HG03439 (cell line): Measurements from ENCODE around the gene PCBP4.
A peak's percentile ranks its signal among the peaks of the same experiment; 100 is the strongest.

Experiments used
- ATAC-seq: cut with Tn5 transposase; IDR thresholded peaks from one replicate; pipeline ENCODE4 v1.9.1; 2021; ENCODE audit warnings: mild to moderate bottlenecking, moderate library complexity; ENCODE audit not compliant: unreplicated experiment

PCBP4 gene

DNA sequence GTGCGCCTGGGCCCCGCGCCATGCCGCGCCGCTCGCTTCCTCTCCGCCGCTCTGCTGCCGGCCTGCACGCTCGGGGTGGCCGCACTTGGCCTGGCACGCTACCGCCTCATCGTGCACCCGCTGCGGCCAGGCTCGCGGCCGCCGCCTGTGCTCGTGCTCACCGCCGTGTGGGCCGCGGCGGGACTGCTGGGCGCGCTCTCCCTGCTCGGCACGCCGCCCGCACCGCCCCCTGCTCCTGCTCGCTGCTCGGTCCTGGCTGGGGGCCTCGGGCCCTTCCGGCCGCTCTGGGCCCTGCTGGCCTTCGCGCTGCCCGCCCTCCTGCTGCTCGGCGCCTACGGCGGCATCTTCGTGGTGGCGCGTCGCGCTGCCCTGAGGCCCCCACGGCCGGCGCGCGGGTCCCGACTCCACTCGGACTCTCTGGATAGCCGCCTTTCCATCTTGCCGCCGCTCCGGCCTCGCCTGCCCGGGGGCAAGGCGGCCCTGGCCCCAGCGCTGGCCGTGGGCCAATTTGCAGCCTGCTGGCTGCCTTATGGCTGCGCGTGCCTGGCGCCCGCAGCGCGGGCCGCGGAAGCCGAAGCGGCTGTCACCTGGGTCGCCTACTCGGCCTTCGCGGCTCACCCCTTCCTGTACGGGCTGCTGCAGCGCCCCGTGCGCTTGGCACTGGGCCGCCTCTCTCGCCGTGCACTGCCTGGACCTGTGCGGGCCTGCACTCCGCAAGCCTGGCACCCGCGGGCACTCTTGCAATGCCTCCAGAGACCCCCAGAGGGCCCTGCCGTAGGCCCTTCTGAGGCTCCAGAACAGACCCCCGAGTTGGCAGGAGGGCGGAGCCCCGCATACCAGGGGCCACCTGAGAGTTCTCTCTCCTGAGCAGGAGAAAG lies 11.1 kb downstream of the PCBP4 start:
- ATAC-seq: no peak

- no peak for ATAC-seq
These were observed 11.9 kb downstream of the PCBP4 start, which contains the start of gene GPR62 for GRCh38 chr3:51955175-51955892. Gene GPR62 (plus strand): TSS chr3:51955381. CDS start chr3:51955653, 272 bp downstream.

- no peak for ATAC-seq
These were observed 12.5 kb downstream of the PCBP4 start for GRCh38 chr3:51954713-51955112.

DNA sequence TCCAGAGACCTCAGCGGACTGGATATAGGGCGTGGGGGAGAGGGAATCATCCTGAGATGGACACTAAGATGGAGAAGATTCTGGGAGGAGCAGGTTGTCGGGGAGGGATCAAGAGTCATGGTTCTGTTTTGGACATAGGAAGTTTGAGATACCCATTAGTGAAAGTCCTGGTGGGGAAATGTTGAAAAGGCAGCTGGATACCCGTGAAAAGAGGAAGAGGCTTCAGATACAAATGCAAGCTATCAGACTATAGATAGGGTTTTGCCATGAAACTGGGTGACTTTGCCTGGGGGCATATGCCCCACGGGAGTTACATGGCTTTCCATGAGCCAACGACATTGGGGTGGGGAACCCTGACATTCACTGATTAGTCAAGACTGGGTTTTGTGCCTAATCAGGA lies 13.1 kb downstream of the PCBP4 start:
- ATAC-seq: no peak

- no peak for ATAC-seq
These were observed 13.8 kb downstream of the PCBP4 start for GRCh38 chr3:51953445-51953844.

GRCh38 chr3:51950899-51951298 lies 16.4 kb downstream of the PCBP4 start:
- no peak for ATAC-seq

DNA sequence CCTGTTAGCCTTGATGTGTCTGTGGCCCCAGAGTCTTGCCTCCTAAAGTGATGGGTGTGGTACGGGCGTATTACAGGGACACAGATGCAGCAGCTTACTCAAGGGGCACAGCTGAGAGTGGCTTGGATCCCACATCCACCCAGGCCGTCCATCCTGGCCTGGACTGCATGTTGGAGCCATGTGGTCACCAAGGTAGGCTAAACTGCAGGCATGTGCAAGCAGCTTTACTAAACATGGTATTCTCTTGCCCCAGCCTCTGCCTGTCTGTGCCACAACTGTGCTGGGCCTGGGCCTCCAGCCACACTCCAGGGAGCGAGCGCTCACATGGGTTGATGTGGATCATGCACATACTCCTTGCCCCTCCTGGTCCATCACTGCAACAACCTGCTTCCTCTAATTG lies 18.1 kb downstream of the PCBP4 start:
- ATAC-seq: no peak

DNA sequence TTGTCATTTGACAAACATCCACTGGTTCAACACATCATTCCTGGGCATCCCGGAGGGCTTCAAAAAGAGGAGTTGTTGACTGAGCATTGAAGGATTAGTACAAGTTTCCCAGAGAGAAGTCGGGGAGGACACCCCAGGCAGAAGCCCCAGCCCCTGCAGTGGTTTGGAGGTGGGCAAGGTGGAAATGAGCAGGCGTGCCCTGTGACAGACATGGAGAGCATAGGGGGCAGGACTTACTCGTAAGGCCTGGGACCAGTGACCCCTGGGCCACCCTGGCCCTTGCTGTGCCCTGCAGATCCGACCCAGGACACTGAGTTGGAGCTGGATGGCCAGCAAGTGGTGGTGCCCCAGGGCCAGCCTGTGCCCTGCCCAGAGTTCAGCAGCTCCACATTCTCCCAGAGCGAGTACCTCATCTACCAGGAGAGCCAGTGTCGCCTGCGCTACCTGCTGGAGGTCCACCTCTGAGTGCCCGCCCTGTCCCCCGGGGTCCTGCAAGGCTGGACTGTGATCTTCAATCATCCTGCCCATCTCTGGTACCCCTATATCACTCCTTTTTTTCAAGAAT lies 19.2 kb downstream of the PCBP4 start:
- no peak for ATAC-seq

GRCh38 chr3:51947215-51947900 lies 19.9 kb downstream of the PCBP4 start:
- no peak for ATAC-seq

DNA sequence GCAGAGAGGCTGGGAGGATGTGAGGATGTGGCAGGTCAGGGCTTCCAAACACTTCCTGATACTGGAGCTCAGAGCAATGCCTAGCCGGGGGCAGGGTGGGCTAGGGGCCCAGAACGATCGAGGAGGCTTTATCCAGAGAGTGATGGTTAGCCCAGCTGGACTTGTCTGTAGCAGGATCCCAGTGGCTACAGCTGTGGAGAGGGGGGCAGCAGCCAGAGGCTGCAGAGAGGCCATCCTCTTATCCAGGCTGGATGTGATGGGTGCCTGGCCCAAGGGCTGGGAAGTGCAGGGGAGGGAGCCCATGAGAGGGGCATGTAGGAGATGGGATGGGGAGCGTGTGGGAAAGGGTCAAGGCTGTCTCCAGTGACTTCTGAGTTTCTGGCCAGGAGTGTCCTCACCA lies 20.5 kb downstream of the PCBP4 start:
- ATAC-seq: no peak

DNA sequence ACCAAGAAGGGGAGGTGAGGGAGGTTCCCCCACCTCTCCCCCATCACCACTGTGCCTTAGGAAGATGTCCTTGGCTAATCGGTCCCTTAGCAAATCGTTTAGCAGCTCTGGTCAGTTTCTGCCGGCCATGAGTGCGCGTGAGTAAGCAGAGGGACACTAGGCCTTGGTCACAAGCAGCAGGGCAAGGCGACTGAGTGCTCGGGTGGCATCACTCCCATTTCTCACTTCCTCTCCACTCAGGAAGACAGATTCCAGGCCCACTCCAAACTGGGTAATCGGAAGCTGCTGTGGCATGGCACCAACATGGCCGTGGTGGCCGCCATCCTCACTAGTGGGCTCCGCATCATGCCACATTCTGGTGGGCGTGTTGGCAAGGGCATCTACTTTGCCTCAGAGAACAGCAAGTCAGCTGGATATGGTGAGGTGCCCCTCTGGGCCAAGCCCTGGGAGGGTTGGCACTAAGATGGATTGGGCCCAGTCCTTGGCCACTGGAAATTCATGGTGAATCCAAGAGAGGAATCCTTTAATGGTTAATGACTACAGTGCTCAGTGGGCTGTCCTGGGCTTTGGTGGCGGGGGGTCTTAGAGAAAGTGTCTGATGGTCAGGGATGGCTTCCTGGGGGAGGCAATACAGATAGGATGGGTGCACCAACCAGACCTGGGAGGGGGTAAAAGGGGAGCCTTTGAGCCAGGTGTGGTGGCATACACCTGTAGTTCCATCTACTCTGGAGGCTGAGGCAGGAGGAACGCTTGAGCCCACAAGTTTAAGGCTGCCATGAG lies 21.1 kb downstream of the PCBP4 start:
- ATAC-seq: no peak

DNA sequence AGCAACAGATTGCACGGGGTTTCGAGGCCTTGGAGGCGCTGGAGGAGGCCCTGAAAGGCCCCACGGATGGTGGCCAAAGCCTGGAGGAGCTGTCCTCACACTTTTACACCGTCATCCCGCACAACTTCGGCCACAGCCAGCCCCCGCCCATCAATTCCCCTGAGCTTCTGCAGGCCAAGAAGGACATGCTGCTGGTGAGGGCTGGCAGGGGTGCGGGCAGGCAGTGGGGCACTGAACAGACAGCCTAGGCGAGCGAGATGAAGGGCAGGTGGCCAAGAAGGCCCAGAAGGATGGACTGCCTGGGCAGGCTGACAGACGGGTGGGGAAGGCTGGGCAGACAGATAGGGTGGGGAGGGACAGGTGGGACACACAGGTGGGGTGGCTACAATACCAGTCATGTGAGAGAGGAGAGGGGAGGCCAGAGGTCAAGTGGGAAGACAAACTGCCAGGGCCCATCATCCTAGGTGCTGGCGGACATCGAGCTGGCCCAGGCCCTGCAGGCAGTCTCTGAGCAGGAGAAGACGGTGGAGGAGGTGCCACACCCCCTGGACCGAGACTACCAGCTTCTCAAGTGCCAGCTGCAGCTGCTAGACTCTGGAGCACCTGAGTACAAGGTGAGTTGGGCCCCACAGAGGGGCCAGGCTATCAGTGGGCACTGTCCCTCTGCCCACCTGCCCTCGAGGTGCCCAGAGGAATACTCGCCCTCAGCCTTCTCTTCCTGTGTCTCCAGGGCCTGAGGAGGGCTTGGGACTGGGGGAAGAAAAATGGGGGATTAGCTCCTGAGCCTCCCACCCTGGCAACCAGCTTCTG lies 22.0 kb downstream of the PCBP4 start:
- ATAC-seq: no peak

DNA sequence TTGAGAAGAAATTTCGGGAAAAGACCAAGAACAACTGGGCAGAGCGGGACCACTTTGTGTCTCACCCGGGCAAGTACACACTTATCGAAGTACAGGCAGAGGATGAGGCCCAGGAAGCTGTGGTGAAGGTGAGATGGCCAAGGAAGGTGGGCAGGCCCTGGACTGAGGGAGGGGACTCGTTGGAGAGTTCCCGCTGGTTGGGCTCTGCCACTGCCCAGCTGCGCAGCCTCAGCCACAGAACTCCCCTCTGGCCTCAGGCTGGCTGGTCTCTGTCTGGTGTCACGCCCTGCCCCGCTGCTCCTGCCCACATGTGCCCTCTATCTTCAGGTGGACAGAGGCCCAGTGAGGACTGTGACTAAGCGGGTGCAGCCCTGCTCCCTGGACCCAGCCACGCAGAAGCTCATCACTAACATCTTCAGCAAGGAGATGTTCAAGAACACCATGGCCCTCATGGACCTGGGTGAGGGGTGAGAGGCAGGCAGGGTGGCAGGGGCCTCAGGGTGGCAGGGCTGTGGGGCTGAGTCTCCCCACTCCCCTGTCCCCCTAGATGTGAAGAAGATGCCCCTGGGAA lies 22.7 kb downstream of the PCBP4 start:
- no peak for ATAC-seq

DNA sequence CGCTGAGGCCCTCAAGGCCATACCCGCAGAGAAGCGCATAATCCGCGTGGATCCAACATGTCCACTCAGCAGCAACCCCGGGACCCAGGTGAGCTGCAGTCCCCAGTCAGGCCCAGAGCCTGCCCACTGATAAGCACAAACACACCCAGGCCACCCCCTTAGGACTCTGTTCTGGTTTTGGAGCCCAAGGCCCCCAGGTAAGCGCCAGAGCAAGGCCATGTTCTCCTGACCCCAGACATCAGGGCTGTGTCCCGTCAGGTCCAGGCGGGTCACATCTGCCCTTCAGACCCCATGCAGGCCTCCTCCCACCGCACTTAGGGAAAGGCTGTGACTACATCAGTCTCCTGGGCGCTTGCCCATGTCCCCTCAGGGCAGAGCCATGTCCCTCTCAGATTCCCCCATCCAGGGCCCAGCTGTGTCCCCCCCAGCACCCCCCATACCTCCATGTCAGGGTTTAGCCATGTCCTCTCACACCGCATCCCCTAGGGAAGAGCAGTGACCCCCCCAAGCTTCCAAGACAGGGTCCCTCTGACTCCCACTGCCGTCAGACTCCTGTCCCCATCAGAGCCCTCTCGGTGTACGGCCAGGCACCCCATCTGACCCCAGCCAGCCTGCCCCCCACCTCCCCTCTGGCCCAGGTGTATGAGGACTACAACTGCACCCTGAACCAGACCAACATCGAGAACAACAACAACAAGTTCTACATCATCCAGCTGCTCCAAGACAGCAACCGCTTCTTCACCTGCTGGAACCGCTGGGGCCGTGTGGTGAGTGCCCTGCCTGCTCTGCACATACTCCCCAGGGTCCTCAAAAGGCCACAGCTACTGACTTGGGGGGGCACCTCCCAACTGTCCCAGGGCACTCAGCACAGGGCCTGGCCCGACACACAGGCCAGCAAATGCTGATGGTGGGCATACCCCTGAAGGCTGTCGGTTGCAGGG lies 23.5 kb downstream of the PCBP4 start:
- ATAC-seq: no peak

DNA sequence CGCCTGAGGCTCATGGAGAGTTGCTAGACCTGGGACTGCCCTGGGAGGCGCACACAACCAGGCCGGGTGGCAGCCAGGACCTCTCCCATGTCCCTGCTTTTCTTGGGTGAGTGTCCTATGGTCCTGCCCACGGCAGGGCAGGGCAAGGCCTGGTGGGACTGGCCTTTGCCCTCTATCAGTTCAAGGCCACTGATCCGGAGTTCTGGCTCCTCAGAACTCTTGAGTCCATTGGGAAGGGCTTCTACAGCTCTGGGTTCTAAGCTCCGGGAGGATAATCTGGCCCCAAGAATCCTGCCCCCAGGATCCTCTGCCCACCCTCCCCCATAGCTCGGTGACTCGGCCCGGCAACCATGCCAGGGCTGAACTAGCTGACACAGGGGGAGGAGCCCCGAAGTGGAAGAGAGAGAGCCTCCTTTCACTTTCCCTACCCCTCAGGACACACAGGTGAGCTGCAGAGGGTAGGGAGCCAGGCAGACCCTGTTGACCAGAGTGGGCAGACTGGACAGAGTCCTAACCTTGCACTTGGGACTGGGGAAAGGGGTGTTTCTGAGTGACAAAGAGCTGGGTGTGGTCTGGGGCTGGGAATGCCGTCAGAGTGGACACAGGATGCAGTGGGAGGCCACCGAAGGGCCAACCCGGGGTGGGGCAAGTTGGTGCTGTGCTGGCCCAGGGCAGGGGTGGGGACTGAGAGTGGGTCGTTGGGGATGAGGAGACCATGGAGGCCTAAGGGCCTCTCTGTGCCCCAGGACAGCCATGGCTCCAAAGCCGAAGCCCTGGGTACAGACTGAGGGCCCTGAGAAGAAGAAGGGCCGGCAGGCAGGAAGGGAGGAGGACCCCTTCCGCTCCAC lies 24.4 kb downstream of the PCBP4 start:
- ATAC-seq: peak; percentile 2

GRCh38 chr3:51941798-51942602 lies 25.3 kb downstream of the PCBP4 start, which contains the start of the genes PARP3 and RRP9:
Gene PARP3 (plus strand): TSS chr3:51942363. CDS start chr3:51943356, 993 bp downstream.
Gene RRP9 (minus strand): TSS chr3:51941904. CDS start chr3:51941867, 37 bp downstream.
- ATAC-seq: peak; percentile 93
